Mucosa of gallbladder (tissue), 1 donor: Measurements from ENCODE around the gene GALK1. TPM values are rescaled to one million over a fixed set of nuclear protein-coding genes. Genes with fewer than 3 reads are reported as not detected.

Experiments used
- DNase-seq: peaks from one replicate; pipeline ENCODE4 v3.0.0-alpha.2; 2020; ENCODE audit warnings: low spot score
- total RNA-seq: library from RNA; stranded (reverse); gene quantifications from one replicate; pipeline ENCODE4 v1.2.1, GENCODE V29; 2021
- donor health status: DM: no; HTN: no; CAD: no.

GALK1 gene
- total RNA-seq, 1 donor from 2014 or later: 35.9 TPM

DNA sequence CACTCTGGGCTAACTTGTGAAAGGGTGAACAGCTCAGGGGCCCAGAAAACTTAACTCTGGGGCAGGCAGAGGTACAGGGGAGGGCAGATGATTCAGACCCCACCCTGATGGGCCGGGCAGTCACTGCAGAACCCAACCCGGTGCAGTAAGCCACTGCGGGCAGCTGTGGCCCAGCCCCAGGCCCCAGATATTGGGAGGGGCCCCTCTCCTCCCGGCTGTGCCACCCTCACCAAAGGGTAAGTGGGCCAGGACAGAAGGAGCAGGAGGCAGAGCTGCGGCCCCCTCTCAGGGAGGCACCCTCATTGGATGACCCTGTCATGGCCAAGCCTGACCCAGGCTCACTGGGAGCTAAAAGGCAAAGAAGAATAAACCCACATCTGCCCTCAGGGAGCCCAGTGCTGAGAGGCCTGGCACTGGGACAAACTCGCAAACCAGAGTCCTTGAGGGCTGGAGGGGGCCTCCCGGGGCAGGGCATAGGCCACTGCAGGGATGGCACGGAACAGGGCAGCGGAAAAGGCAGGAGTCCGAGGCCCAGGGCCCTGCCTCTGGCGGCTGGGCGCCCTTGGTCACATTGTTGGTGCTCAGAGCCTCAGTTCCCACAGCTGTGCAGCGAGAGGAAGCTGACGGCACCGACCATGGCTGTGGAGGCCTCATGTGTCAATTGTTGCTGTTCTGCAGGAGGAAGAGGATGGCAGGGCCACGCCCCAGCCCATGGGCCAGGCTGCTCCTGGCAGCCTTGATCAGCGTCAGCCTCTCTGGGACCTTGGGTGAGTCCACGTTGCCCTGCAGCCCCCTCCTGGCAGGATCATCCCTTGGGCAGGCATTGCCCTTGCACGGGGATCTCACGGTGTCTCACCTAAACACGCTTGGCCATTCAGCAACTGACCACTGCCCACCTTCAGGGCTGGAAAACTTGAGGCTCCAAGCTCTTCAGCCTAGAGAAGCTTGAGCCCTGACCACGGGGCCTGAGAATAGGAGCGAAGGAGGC, 40.7 kb downstream of the GALK1 start:
- no peak for DNase-seq

DNA sequence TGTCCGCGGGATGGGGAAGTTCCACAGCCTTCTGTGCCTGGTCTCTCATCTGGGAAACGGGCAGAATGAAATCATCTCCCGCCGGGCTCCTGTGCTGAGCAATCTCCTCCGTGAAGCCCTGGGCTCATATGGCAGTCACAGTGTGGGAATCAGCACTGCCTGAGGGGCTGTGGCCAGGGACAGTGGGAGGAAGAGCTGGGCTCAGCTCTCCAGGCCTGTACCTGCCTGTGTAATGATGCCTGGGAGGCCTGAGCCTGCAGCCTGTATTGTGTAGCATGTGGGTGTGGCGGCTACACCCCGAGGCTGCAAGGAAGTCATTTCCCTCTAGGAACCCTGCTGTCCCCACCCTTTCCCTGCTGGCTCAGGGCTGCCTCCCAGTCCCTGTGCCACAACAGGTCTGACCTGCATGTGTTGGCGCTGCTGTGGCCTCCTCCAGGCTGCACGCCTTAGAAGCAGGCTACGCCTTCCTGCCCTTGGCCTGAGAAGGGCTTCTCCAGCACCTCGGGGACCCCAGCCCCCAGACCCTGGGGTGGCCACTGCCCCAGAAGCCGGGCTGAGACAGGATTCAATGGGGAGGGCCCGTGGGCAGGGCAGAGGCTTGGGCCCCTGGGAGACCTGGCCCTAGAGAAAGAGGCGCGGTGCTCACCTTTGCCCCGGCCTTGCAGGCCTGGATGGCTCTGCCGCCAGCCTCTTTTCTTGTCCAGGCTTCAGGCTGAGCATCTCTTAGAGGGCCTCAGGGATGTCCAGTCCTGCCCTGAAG, 41.6 kb downstream of the GALK1 start:
- DNase-seq: peak; percentile 81

DNA sequence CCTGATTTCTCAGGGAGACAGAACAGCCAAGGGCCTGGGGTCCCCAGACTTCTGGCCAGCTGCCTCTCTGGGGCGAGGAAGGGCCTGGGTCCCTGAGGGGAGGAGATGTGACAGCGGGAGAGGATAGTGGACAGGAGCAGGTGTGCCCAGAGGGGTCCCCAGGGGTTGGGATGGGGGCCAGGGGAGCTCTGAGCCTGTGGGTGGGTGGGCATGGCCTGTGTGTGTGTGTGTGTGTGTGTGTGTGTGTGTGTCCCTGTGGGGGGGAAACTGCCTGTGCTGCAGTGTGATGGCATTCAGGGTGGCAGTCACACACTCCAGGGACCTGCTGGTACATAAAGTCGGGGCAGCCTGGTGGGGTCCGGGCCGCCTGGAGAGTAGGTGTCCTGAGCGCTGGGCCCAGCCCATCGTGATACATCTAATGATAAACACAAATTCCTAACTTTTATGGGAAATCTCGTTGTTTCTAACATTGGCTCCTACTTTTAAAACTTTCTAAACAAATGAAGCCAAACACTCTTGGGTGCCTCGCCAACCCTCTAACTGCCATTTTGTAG, 42.4 kb downstream of the GALK1 start:
- DNase-seq: no peak

DNA sequence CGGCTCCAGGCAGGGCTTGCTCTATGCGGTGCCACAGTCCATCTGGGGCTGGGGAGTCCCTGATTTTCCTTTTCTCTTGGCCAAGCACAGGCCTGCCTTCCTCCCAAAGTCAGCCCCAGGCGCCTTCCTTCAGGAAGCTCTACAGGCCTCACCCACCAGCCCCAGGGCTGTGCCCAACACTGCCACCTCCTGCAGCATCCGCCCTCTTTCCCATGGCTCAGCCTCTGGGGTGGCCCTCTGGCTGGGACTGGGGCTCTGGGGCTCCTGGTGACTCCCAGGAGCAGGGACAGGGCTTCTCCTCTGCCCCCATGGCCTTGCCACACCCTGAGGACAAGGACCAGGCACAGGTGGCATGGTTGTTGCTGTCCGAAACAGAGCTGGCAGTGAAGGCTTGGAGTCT, 42.9 kb downstream of the GALK1 start:
- DNase-seq: peak; percentile 24

DNA sequence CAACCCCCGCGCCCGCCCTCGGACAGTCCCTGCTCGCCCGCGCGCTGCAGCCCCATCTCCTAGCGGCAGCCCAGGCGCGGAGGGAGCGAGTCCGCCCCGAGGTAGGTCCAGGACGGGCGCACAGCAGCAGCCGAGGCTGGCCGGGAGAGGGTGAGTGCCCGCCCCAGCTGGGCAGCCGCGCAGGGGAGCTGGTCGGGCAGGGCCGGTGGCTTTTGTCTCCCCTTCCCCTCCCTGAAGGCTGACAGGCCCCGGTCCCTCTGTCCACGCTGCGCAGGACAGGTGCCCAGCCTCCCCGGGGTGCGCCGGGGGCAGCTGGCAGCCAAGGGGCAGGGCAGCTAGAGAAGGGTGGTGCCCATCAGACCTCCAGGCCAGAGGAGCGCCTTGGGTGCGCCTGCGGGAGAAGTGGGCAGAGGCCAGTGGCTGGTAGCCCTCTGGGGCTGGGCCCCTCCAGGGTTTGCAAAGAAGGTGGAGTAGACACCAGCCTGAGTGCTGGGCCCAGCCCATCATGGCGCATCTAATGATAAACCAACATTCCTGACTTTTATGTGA, 43.5 kb downstream of the GALK1 start:
- DNase-seq: no peak

DNA sequence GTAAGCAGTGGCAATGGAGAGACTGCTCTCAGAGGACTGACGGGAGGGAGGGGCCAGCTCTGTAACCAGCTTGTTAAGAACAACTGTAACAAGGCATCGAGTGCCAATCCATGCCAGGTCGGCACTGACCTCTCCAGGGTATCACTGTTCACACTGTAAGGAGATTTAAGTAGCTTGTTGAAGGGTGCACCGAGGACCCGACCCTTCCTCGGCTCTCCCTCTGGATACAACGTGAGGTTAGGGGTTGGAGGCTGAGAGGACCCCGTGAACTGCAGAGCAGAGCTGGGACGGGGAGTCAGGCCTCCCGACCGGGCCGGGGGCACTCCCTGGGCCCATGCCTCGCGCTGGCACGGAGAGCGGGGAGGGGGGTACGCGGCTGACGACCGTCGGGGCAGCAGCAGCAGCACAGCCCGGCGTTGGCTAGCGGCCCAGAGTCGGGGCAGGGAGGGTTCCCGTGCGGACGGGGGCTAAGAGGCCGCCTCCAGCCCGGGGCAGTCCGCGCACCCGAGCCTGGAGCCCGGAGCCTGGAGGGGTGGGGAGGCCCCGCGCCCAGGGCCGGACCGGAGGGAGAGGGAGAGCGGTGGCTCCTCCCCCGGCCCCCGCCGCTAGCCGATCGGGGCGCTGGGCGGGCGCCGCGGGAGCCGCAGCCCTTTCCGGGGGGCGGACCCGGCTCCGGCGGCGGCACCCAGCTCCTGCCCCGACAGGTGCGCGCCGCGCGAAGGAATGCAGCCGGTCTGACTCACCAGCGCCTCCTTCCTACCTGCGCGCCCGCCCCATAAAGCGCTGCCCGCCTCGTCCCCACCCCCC, 44.1 kb downstream of the GALK1 start, which contains the start of gene ITGB4:
Gene ITGB4, plus strand, starts transcription at position 804 of the 807 bp plus-strand sequence. CDS start 3,245 bp downstream, outside the sequence.
- DNase-seq: peak; percentile 83

DNA sequence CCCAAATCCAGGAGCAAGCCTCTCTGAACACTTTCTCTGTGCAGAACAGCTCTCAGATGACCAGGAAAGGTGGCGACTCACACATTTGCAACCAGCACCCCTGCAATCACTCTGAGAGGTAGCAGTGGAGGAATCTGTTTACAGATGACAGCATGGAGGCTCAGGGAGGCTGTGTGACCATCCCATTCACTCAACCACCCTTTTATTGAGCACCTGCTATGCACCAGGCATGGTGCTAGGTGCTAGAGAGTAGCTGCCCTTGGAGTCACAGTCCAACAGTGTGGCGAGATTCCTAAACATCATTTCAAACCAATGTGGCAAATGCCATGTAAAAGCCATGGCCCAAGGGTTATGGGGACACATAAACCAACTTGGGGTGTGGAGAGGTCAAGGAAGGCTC, 45.3 kb downstream of the GALK1 start:
- no peak for DNase-seq

DNA sequence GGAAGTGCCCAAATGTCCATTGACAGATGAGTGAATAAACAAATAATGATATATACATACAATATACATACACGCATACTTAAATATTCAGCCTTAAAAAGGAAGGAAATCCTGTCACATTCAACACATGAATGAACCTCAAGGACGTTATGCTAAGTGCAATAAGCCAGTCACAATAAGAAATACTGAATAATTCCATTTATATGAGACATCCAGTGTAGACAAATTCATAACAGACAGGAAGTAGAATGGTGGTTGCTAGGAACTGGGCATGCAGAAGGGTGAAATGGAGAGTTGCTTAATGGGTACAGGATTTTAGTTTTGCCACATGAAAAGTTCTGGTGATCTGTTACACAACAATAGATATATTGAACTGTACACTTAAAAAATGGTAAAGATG, 52.5 kb downstream of the GALK1 start:
- no peak for DNase-seq

Other genes starting within 250 kb of the GALK1 start
- 74.7 TPM for gene CASKIN2, start 249.7 kb downstream of the GALK1 start, total RNA-seq
- gene TSEN54, start 248.7 kb downstream of the GALK1 start, total RNA-seq: 158 TPM
- 477 TPM for gene LLGL2, start 239.5 kb downstream of the GALK1 start, total RNA-seq
- gene MYO15B, start 177.4 kb downstream of the GALK1 start, total RNA-seq: 434 TPM
- gene SMIM5, start 131.8 kb downstream of the GALK1 start, total RNA-seq: 15.5 TPM
- gene RECQL5, start 98.0 kb downstream of the GALK1 start, total RNA-seq: 110 TPM
- 65.4 TPM for gene SAP30BP, start 97.9 kb downstream of the GALK1 start, total RNA-seq
- 317 TPM for gene ITGB4, start 43.7 kb downstream of the GALK1 start, total RNA-seq
- 26.6 TPM for gene UNK, start 19.6 kb upstream of the GALK1 start, total RNA-seq
- 26.4 TPM for gene UNC13D, start 79.2 kb upstream of the GALK1 start, total RNA-seq
- gene WBP2, start 90.1 kb upstream of the GALK1 start, total RNA-seq: 160 TPM
- gene TRIM47, start 113.4 kb upstream of the GALK1 start, total RNA-seq: 68.2 TPM
- 24.0 TPM for gene TRIM65, start 131.8 kb upstream of the GALK1 start, total RNA-seq
- 107 TPM for gene MRPL38, start 139.7 kb upstream of the GALK1 start, total RNA-seq
- 28.9 TPM for gene FBF1, start 175.8 kb upstream of the GALK1 start, total RNA-seq
- 102 TPM for gene ACOX1, start 214.0 kb upstream of the GALK1 start, total RNA-seq
- gene TEN1, start 214.0 kb upstream of the GALK1 start, total RNA-seq: 22.9 TPM
- 11.9 TPM for gene CDK3, start 235.7 kb upstream of the GALK1 start, total RNA-seq